GM18519 (cell line): ENCODE results near the gene GPR152.
"Not testable (repeated sequence)": the region's sequence is repeated elsewhere in the genome, so short reads cannot be mapped to it uniquely, and the experiment has no call there.

Experiments
- ATAC-seq: cut with Tn5 transposase; IDR thresholded peaks from one replicate; pipeline ENCODE4 v1.9.1; 2021; ENCODE audit warnings: mild to moderate bottlenecking, moderate library complexity; ENCODE audit not compliant: unreplicated experiment, low FRiP score

Gene GPR152

GRCh38 chr11:67431346-67432249 is 20.9 kb downstream of the GPR152 start:
- no peak for ATAC-seq

- no peak for ATAC-seq
Measured at GRCh38 chr11:67429722-67430121, 22.8 kb downstream of the GPR152 start.

DNA sequence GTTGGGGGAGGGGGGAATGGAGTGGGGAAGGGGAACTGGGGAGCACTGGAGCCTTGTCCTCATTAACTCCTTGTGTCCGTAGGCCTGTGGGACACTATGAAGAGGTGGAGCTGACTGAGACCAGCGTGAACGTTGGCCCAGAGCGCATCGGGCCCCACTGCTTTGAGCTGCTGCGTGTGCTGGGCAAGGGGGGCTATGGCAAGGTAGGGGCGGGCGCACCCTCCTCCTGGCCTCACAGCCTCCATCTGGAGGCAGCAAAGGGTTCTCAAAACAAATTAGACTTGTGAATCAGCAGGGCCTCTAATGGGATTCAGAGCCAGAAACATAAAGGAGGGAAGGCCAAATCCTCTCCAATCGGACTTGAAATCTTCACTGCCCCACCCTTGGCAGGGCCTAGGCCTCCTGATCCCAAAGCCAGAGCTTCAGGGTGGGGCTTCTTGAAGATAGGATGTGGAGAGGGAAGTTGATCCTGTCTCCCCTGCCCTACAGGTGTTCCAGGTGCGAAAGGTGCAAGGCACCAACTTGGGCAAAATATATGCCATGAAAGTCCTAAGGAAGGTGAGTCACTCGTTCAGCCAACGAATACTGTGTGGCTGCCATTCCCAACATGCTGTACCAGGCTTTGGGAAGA is 23.4 kb downstream of the GPR152 start:
- ATAC-seq, result no peak

DNA sequence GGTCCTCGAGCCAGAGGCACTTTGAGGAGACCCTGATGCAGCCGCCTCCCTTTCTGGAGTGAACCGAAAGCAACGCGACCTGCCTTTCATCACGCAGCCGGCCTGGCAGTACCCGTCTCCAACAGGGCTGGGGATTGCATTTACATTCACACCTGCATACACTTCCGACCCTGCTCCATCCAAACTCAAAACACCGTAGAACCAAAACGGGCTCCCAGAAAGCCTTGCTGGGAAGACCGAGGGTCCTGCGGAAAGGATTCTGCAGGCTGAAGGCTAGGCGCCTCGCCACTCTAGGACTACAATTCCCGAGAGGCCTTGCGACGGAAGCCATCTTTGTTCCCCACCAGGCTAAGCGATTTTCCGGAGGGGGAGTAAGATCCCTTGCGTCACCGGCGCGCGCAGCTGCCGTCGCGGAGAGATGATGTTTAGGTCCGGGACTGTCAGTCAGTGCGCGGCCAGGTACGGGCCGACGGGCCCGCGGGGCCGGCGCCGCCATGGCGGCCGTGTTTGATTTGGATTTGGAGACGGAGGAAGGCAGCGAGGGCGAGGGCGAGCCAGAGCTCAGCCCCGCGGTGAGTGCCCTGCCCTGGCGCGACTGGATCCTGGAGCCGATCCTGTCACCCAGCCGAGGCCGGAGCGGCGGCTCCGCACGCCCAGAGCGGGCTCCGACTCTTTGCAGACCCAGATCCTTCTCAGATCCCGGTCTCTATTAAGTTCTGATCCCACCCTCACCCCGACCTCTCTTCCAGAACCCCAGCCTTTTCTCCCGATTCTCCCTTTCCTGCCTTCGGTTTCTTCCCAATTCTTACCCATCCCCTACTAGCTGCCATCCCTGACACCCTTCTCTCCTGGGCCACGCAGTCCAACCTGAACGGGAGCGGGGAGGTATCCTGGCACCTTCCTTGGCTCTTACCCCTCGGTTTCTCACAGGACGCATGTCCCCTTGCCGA is 24.2 kb downstream of the GPR152 start, which contains the start of gene RPS6KB2:
TSS of gene RPS6KB2 (plus strand) at position 443 of the 950 bp plus-strand sequence. CDS start at position 495, 52 bp downstream.
- ATAC-seq, result peak; percentile 59

DNA sequence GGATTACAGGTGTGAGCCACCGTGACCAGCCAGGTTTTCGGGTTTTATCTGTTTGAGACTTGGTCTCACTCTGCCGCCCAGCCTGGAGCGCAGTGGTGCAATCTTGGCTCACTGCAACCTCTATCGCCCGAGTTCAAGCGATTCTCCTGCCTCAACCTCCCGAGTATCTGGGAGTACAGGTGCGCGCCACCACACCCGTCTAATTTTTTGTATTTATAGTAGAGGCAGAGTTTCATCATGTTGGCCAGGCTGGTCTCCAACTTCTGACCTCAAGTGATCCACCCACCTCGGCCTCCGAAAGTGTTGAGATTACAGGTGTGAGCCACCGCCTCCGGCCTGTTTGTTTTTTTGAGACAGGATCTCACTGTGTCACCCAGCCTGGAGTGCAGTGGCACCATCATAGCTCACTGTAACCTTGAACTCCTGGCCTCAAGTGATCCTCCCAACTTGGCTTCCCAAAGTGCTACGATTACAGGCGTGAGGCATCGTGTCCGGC is 25.1 kb downstream of the GPR152 start:
- ATAC-seq, result not testable (repeated sequence)

DNA sequence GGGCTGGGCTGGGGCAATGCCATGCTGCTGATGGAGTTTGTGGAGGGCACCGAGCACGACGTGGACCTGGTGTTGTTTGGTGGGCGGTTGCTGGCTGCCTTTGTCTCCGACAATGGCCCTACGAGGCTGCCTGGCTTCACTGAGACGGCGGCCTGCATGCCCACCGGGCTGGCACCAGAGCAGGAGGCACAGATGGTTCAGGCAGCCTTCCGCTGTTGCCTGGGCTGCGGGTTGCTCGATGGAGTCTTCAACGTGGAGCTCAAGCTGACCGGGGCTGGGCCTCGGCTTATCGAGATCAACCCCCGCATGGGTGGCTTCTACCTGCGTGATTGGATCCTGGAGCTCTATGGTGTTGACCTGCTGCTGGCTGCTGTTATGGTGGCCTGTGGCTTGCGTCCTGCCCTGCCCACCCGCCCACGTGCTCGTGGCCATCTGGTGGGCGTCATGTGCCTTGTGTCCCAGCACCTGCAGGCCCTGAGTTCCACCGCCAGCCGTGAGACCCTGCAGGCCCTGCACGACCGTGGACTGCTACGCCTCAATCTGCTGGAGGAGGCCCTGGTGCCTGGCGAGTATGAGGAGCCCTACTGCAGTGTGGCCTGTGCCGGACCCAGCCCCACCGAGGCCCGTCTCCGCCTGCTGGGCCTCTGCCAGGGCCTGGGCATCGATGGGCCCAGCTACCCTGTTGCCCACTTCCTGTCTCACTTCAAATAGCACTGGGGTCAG is 28.5 kb downstream of the GPR152 start:
- no peak for ATAC-seq

GRCh38 chr11:67423466-67423865 is 29.1 kb downstream of the GPR152 start:
- ATAC-seq, result no peak

GRCh38 chr11:67422891-67423290 is 29.6 kb downstream of the GPR152 start:
- ATAC-seq, result no peak

GRCh38 chr11:67421430-67422031 is 31.0 kb downstream of the GPR152 start:
- no peak for ATAC-seq

DNA sequence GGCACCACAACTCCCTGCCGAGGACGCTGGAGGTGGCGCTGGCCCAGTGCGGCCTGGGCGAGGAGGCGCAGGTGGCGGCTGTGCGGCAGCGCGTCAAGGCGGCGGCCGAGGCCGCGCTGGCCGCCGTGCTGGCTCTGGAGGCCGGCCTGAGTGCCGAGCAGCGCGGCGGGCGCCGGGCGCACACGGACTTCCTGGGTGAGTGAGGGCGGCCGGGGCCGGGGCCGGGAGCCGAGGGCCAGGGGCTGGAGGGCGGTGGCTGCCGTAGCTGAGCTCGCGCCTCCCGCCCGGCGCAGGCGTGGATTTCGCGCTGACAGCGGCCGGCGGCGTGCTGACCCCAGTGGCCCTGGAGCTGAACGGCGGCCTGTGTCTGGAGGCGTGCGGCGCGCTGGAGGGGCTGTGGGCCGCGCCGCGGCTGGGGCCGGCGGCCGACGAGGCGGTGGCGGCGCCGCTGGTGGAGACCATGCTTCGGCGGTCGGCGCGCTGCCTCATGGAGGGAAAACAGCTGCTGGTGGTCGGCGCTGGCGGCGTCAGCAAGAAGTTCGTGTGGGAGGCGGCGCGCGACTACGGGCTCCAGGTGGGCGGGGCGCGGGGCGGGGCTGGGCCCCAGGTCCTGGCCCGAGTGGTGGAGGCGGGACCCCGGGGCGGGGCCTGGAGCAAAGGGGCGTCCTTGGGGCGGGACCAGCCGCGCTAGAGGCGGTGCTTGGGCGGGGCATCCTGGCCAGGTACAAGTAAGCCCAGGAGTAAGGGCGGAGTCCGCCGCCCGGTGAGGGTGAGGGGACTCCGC is 31.7 kb downstream of the GPR152 start:
- no peak for ATAC-seq

GRCh38 chr11:67420147-67420645 is 32.3 kb downstream of the GPR152 start:
- ATAC-seq, result no peak

- ATAC-seq, result no peak
Measured at GRCh38 chr11:67419325-67420049, 33.0 kb downstream of the GPR152 start.

DNA sequence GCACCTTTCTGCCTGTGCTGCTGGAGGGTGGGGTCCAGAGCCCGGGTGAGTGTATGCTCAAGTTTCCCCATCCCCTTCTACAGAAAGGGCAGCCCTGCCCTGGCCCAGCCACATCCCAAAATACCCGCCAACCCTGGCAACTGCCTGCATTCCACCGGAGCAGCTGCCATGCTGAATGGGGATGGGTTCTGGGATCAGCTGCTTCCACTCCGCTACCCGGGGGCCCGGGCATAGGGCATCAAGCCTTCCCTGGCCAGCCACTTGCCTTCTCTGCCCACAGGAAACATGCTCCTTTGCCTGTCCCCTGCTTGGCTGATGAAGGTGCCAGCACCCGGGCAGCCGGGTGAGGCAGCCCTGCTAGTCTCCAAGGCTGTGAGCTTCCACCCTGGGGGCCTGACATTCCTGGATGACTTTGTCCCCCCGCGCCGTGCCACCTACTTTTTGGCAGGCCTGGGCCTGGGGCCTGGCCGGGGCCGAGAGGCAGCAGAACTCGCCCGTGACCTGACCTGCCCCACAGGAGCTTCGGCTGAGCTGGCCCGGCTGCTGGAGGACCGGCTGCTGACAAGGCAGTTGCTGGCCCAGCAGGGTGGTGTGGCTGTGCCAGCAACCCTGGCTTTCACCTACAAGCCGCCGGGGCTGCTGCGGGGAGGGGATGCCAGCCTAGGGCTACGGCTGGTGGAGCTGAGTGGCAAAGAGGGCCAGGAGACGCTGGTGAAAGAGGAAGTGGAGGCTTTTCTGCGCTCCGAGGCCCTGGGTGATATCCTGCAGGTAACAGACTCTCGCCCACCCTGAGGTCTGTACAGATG is 33.9 kb downstream of the GPR152 start:
- no peak for ATAC-seq

GRCh38 chr11:67417425-67417824 is 35.1 kb downstream of the GPR152 start:
- ATAC-seq, result no peak

DNA sequence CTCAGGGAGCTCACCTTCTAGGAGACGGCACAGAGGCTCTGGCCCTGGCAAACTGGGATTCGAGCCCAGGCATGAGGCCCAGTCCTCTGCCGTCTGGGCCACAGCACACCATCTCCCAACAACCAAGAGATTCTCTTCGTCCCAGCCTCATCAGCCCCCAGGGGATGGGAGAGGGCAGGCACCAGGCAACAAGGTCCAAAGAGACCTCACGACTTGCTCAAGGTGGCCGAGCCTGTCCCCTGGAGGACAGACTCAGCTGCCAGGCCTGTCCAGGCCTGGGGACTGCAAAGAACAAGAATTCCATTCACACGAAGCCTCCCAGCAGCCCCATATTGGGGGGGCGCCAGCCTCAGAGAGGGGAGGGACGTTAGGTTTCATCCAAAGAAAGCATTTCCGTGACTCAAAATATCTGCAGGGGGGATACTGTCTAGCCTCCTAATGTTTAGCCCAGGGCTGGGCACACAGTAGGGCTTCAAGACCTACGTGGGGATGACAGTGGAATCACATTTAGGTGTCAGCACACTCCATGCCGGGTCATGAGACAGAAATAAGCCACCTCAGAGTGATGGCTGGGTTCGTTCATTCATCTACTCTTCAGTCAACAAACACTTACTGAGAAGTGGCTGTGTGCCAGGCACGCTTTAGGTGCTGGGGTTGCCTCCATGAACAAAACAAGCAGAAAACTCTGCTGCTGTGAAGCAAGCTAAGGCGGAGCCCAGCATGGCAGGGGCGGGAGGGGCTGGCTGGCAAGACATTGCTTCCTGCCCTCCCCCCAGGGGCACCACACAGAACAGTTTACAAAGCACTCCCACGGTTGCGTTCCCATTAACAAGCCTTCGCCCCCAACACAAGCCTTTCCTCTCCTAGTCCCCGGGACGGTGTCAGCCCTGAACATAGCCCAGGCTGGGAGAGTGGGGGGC is 35.9 kb downstream of the GPR152 start:
- ATAC-seq, result no peak
